Stomach (tissue), 4 donors: Measurements from ENCODE around the gene TRABD.

Source experiments
- POLR2A ChIP-seq, 4 donors: fragments of 450-650 bp; IDR thresholded peaks; one replicate each; pipeline ENCODE4 v1.6.1; 2016; ENCODE audit warnings: antibody characterized with exemption in 4 of 4, control low read depth in 2 of 4, mild to moderate bottlenecking in 1 of 4, moderate library complexity in 1 of 4
- POLR2AphosphoS5 ChIP-seq, 3 donors: sonication (generic); formaldehyde crosslinking; IDR thresholded peaks; one replicate each; pipeline ENCODE4 v1.6.1; 2016; ENCODE audit warnings: antibody characterized with exemption in 3 of 3
- TF ChIP-seq, protein P1 (sequence below), 7 experiments: fragments of 450-650 bp in 4 of 7; fragments of 200-600 bp in 3 of 7; sonication (generic) in 3 of 7; IDR thresholded peaks; one replicate each; pipeline ENCODE4 v1.5.1; 2016 to 2019; ENCODE audit warnings: antibody characterized with exemption in 7 of 7, control low read depth in 2 of 7, mild to moderate bottlenecking in 1 of 7

DNA sequence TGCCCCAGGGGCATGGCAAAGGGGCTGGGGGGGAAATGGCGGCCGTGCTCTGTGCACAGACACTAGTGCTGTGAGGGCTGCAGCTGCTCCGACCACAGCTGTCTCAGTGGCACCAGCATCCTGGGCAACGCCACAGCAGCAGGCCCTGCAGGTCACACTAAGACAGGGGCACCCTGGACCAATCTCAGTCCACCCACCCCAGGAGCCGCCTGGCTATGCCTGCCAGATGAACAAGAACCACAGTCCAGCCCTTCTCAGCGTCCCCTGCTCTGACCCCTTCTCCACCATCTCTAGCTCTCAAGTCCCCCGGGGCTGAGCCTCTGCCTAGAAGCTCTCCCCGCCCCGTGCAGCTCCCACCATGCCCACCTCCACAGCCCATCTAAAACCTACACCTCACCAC lies 42.7 kb downstream of the TRABD start:
- TF ChIP-seq, protein P1, sequence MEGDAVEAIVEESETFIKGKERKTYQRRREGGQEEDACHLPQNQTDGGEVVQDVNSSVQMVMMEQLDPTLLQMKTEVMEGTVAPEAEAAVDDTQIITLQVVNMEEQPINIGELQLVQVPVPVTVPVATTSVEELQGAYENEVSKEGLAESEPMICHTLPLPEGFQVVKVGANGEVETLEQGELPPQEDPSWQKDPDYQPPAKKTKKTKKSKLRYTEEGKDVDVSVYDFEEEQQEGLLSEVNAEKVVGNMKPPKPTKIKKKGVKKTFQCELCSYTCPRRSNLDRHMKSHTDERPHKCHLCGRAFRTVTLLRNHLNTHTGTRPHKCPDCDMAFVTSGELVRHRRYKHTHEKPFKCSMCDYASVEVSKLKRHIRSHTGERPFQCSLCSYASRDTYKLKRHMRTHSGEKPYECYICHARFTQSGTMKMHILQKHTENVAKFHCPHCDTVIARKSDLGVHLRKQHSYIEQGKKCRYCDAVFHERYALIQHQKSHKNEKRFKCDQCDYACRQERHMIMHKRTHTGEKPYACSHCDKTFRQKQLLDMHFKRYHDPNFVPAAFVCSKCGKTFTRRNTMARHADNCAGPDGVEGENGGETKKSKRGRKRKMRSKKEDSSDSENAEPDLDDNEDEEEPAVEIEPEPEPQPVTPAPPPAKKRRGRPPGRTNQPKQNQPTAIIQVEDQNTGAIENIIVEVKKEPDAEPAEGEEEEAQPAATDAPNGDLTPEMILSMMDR (IDR thresholded peaks at IDR 0.05): no peak
- TF ChIP-seq POLR2A (IDR thresholded peaks at IDR 0.05) (no peak), POLR2AphosphoS5 (IDR thresholded peaks at IDR 0.05) (no peak)
